ENCODE results near the gene PIK3CD. TPM values are rescaled to one million over a fixed set of nuclear protein-coding genes. Genes with fewer than 3 reads are reported as not detected.

PIK3CD gene
- total and polyA plus RNA-seq, 2 experiments from 2014 or later, result 1.2 to 1.3 TPM

- H3K4me3 ChIP-seq, result no peak overlapping the region
- H3K27me3 ChIP-seq, result no peaks in the 10 kb centered on the region
- 78% methylated on average over 10 of the region's 10 CpGs for WGBS (ENCODE audit: low lambda C conversion rate, missing lambda C conversion rate)
- H3K9me2 ChIP-seq (replicated peaks; ENCODE audit: insufficient read depth), result no peaks in the 10 kb centered on the region
- no peak for TF ChIP-seq CTCF (IDR thresholded peaks at IDR 0.05; ENCODE audit: poor library complexity)
- no peak for TF ChIP-seq EZH2 (IDR thresholded peaks at IDR 0.05; ENCODE audit: borderline replicate concordance)
- TF ChIP-seq EZH2phosphoT487 (IDR thresholded peaks at IDR 0.05; ENCODE audit: low read depth, severe bottlenecking, unreplicated experiment), result no peak
- no peaks in the 10 kb centered on the region for H3K4me1 ChIP-seq (ENCODE audit: insufficient read depth)
- no peak for DNase-seq (ENCODE audit: low spot score)
- no peak overlapping the region for H2AFZ ChIP-seq
- no peaks in the 10 kb centered on the region for H3K79me2 ChIP-seq
- no peak overlapping the region for H3K27ac ChIP-seq
- H3K36me3 ChIP-seq (replicated peaks; ENCODE audit: insufficient read depth, low read depth), result no peaks in the 10 kb centered on the region
- no peaks in the 10 kb centered on the region for H3K9me3 ChIP-seq (ENCODE audit: low read depth)
- no peaks in the 10 kb centered on the region for H4K20me1 ChIP-seq (ENCODE audit: insufficient read depth, poor library complexity, severe bottlenecking)
- H3K4me2 ChIP-seq, result no peak overlapping the region
These were observed 25.4 kb downstream of the PIK3CD start for GRCh38 chr1:9676815-9677393.

GRCh38 chr1:9680091-9680490, 28.6 kb downstream of the PIK3CD start:
- Histone ChIP-seq H2AFZ (no peak overlapping the region), H3K4me2 (no peak overlapping the region), H3K4me3 (no peak overlapping the region), H4K20me1 (ENCODE audit: insufficient read depth, poor library complexity, severe bottlenecking) (no peaks in the 10 kb centered on the region), H3K9me2 (replicated peaks; ENCODE audit: insufficient read depth) (no peaks in the 10 kb centered on the region), H3K36me3 (replicated peaks; ENCODE audit: insufficient read depth, low read depth) (no peaks in the 10 kb centered on the region), H3K4me1 (ENCODE audit: insufficient read depth) (no peaks in the 10 kb centered on the region), H3K79me2 (no peaks in the 10 kb centered on the region), H3K9me3 (ENCODE audit: low read depth) (no peaks in the 10 kb centered on the region), H3K27ac (no peak overlapping the region), H3K27me3 (no peaks in the 10 kb centered on the region)
- no peak for TF ChIP-seq CTCF (IDR thresholded peaks at IDR 0.05; ENCODE audit: poor library complexity)
- no peak for TF ChIP-seq EZH2 (IDR thresholded peaks at IDR 0.05; ENCODE audit: borderline replicate concordance)
- no peak for TF ChIP-seq EZH2phosphoT487 (IDR thresholded peaks at IDR 0.05; ENCODE audit: low read depth, severe bottlenecking, unreplicated experiment)
- 100% methylated on average over 2 of the region's 2 CpGs for WGBS (ENCODE audit: low lambda C conversion rate, missing lambda C conversion rate)
- DNase-seq (ENCODE audit: low spot score), result no peak

- Histone ChIP-seq H3K4me2 (no peak overlapping the region), H4K20me1 (ENCODE audit: insufficient read depth, poor library complexity, severe bottlenecking) (no peaks in the 10 kb centered on the region), H3K9me2 (replicated peaks; ENCODE audit: insufficient read depth) (no peaks in the 10 kb centered on the region), H3K9me3 (ENCODE audit: low read depth) (no peaks in the 10 kb centered on the region), H3K36me3 (replicated peaks; ENCODE audit: insufficient read depth, low read depth) (no peaks in the 10 kb centered on the region), H3K27me3 (no peaks in the 10 kb centered on the region), H2AFZ (no peak overlapping the region), H3K27ac (no peak overlapping the region), H3K79me2 (no peaks in the 10 kb centered on the region), H3K4me3 (no peak overlapping the region), H3K4me1 (ENCODE audit: insufficient read depth) (no peaks in the 10 kb centered on the region)
- 98% methylated on average over 6 of the region's 6 CpGs for WGBS (ENCODE audit: low lambda C conversion rate, missing lambda C conversion rate)
- TF ChIP-seq CTCF (IDR thresholded peaks at IDR 0.05; ENCODE audit: poor library complexity), result no peak
- TF ChIP-seq EZH2 (IDR thresholded peaks at IDR 0.05; ENCODE audit: borderline replicate concordance), result no peak
- TF ChIP-seq EZH2phosphoT487 (IDR thresholded peaks at IDR 0.05; ENCODE audit: low read depth, severe bottlenecking, unreplicated experiment), result no peak
- DNase-seq (ENCODE audit: low spot score), result no peak
These were observed 29.3 kb downstream of the PIK3CD start for GRCh38 chr1:9680828-9681227.
